Memory B cell (primary cell): ENCODE results near the gene BMPR1A.

Experiments
- ATAC-seq: fragments of 150-1000 bp; cut with Tn5 transposase; 2 replicates; pipeline ENCODE4 v1.10.0; 2021; ENCODE audit warnings: low read depth, mild to moderate bottlenecking, moderate library complexity
- DNase-seq, 2 donors: peaks; one replicate each; pipeline ENCODE4 v3.0.0; 2022; ENCODE audit warnings: low spot score in 2 of 2
- H3K27ac Mint-ChIP-seq: one replicate; pipeline ENCODE4 v1.8.0; 2022; ENCODE audit warnings: mild to moderate bottlenecking, moderate library complexity, mixed read lengths
- H3K27me3 Mint-ChIP-seq: one replicate; pipeline ENCODE4 v1.8.0; 2022; ENCODE audit warnings: mixed read lengths
- H3K36me3 Mint-ChIP-seq: one replicate; pipeline ENCODE4 v1.8.0; 2022; ENCODE audit warnings: mild to moderate bottlenecking, mixed read lengths
- H3K4me1 Mint-ChIP-seq: one replicate; pipeline ENCODE4 v1.8.0; 2022; ENCODE audit warnings: mixed read lengths
- H3K4me3 Mint-ChIP-seq: one replicate; pipeline ENCODE4 v1.8.0; 2022; ENCODE audit warnings: mild to moderate bottlenecking, moderate library complexity, mixed read lengths
- H3K9me3 Mint-ChIP-seq: one replicate; pipeline ENCODE4 v1.8.0; 2022; ENCODE audit warnings: mixed read lengths

The BMPR1A gene

DNA sequence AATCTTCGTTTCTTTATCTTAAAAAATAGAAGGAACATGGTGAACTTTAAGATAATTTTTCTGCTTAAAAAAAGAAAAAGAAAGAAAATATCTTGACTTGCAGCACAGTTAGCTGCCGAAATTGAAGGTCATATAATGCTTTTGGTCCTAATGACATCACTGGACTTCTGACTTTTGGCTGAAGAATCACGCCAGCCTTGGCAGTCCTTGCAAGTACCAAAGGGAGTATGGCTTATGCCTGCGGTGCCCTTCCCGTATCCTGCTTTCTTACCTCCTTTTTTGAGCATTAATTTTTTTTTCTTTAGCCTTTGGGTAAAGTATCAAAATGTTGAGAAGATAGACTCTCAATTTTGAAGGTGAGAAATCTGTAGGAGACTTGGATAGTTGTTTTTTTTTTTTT lies 7.0 kb downstream of the BMPR1A start:
- H3K27me3 Mint-ChIP-seq: no peaks in the 10 kb centered on the region
- H3K36me3 Mint-ChIP-seq: peaks cover 1% of the 10 kb centered on the region
- no peak for DNase-seq
- peaks cover 22% of the 10 kb centered on the region for H3K4me1 Mint-ChIP-seq
- no peak for ATAC-seq
- no peak overlapping the region for H3K27ac Mint-ChIP-seq
- no peak overlapping the region for H3K4me3 Mint-ChIP-seq
- no peaks in the 10 kb centered on the region for H3K9me3 Mint-ChIP-seq

DNA sequence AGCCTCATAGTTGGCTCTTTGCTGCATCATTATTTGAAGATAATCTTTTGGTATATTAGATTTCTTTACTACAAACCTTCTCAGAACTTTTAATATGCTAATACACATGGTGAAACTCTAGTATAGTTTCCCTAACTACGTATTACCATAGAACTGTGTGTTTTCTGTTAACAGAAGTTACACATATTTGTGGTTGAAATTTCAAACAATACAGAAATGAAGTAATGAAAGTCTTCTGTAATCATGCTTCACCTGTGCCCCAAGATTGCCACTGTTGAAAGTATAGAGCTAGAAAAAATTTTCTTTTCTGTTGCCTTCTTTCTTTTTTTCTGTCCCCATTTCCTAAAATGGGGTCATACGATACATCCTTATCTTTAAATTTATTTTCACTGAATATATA lies 9.1 kb downstream of the BMPR1A start:
- Mint-ChIP-seq H3K4me3 (no peak overlapping the region), H3K4me1 (peaks cover 23% of the 10 kb centered on the region), H3K27ac (no peak overlapping the region), H3K27me3 (no peaks in the 10 kb centered on the region), H3K36me3 (peaks cover 1% of the 10 kb centered on the region), H3K9me3 (no peaks in the 10 kb centered on the region)
- DNase-seq (no peak), ATAC-seq (no peak)

DNA sequence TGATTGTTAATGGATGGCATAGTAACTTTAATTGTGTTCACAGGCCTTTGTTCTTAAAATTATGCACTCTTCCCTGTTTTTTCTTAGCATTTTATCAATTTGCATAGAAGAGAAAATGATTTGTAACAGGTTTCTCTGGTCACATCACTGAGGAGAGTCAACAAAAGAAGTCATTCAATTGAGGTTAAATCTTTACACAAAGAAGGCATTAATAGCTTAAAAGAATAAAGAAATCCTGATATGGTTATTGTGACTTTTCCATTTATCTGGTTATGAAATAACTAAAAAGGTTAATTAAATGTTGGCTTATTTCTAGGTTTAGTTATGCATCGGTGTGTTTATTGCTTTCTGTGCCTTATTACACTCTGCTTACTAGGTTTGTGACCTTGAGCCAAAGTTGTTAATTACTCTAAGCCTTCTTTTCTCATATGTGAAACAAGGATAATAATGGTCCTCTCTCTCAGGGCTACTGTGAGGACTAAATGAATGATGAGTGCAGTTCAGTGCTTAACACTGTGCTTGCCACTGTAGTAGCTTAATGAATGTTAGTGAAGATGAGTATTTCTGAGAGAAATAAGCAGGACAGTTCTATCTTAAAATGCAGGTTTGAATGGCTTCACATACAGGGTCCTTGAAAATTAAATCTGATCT lies 12.1 kb downstream of the BMPR1A start:
- ATAC-seq: no peak
- H3K4me1 Mint-ChIP-seq: peaks cover 19% of the 10 kb centered on the region
- peaks cover 1% of the 10 kb centered on the region for H3K36me3 Mint-ChIP-seq
- no peak overlapping the region for H3K4me3 Mint-ChIP-seq
- DNase-seq: no peak
- no peak overlapping the region for H3K27ac Mint-ChIP-seq
- H3K9me3 Mint-ChIP-seq: no peaks in the 10 kb centered on the region
- H3K27me3 Mint-ChIP-seq: no peaks in the 10 kb centered on the region

DNA sequence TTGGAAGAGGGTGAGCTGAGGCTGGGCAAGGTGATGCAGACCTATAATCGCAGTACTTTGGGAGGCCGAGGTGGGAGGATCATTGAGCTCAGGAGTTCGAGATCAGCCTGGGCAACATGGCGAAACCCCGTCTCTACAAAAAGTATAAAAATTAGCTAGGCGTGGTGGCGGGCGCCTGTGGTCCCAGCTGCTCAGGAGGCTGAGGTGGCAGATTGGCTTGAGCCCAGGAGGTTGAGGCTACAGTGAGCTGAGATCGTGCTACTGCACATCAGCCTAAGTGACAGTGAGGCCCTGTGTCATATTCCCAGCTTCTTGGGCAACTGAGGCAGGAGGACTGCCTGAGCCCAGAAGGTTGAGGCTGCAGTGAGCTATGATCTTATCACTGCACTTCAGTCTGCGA lies 13.6 kb downstream of the BMPR1A start:
- Mint-ChIP-seq H3K4me1 (peaks cover 22% of the 10 kb centered on the region), H3K36me3 (peaks cover 1% of the 10 kb centered on the region), H3K4me3 (no peak overlapping the region), H3K27ac (peak overlapping the region; percentile 38), H3K27me3 (no peaks in the 10 kb centered on the region), H3K9me3 (no peaks in the 10 kb centered on the region)
- ATAC-seq (no peak), DNase-seq (no peak)

DNA sequence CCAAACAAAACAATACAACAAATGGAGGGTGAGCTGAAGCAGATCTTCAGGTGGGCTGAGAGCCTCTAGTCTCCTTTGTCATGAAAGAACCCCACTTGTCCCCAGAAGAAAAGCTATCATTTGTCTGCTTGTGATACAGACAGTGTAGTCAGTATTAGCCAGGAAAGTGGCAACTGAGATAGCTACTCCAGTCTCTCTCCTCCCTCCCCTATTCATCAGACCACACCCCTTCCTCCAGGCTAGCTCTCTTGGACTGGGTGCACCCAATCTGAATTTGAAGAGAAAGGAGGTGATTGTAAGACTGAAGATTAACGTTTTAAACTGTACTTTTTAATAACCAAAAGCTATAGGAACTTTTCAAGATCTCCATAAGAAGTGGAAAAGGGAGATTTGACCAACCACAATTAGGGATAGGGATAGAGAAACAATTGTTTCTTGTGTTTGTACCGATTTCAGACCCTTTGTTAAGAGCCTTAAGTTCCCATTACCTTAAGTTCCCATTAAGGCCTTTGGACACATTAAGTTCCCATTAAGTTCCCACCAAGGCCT lies 14.1 kb downstream of the BMPR1A start:
- ATAC-seq (no peak), DNase-seq (no peak)
- Mint-ChIP-seq H3K9me3 (no peaks in the 10 kb centered on the region), H3K36me3 (peaks cover 1% of the 10 kb centered on the region), H3K4me1 (peaks cover 20% of the 10 kb centered on the region), H3K27ac (no peak overlapping the region), H3K27me3 (no peaks in the 10 kb centered on the region), H3K4me3 (no peak overlapping the region)

DNA sequence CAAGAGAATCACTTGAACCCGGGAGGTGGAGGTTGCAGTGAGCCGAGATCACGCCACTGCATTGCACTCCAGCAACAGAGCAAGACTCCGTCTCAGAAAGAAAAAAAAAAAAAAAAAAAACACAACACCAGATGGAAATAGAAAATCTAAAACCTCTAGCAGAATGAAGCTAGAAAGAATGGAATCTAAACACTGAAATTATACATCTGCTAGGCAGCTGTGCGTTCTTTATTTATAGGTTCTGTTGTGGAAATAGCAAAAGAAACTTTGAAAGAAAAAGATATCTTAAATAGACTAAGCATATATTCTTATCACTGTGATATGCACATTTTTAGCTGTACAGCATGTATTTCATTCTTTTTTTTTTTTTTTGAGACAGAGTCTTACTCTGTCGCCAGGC lies 17.1 kb downstream of the BMPR1A start:
- peaks cover under 1% of the 10 kb centered on the region for H3K36me3 Mint-ChIP-seq
- DNase-seq: no peak
- peaks cover 25% of the 10 kb centered on the region for H3K4me1 Mint-ChIP-seq
- no peak for ATAC-seq
- no peak overlapping the region for H3K27ac Mint-ChIP-seq
- no peaks in the 10 kb centered on the region for H3K9me3 Mint-ChIP-seq
- H3K4me3 Mint-ChIP-seq: no peak overlapping the region
- no peaks in the 10 kb centered on the region for H3K27me3 Mint-ChIP-seq

DNA sequence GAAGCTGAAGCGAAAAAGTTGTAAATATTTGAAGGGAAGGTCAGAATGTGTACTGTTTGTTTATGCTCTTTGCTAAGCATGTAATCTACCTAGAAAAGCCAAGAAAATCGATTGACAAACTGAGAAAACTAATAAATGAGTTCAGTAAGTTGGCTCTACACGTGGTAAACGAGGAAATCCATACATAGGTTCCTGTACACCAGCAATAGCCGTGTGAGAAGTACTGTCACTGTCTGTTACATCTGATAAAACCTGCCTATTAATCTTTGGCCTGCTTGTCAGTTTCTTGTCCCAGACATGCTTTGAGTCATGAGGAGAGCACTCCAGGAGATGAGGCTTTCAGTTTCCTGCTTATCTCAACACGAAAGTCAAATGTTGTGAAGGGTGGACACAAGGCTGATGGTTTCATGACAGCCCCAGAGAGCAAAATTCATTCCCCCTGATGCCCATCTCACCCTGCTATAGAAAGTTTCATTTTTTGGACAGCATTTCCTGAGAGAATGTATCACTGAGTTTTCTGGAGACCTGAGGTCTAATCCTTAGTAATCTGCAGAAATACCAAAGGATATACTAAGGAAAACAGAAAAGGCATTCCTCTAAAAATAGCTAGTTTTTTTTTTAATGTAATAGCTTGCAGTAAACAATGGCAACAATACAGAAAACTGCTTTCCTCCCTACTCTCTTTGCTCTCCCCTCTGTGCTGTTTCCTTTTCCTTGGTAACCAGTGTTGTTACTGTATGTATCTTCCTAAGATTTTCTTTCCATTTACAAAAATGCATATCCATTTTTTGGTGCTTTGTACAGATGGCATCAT lies 18.8 kb downstream of the BMPR1A start:
- ATAC-seq (no peak), DNase-seq (no peak)
- no peaks in the 10 kb centered on the region for H3K27me3 Mint-ChIP-seq
- peaks cover 4% of the 10 kb centered on the region for H3K36me3 Mint-ChIP-seq
- H3K4me1 Mint-ChIP-seq: peaks cover 20% of the 10 kb centered on the region
- H3K27ac Mint-ChIP-seq: no peak overlapping the region
- no peak overlapping the region for H3K4me3 Mint-ChIP-seq
- no peaks in the 10 kb centered on the region for H3K9me3 Mint-ChIP-seq

DNA sequence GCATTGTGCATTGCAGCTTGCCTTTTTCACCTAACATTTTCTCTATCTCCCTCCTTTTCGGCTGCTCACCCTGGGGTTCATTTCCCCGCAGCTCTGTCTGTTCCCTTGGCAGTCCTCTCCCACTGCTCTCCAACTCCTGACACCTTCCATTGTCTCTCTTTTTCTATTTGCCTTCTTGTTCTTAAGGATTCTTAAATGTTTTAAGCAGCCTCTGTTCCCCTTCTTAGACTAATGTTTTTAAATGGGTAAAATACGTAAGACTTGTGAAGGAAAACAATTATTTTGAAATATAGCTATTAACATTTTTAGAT lies 19.4 kb downstream of the BMPR1A start:
- Mint-ChIP-seq H3K4me3 (no peak overlapping the region), H3K4me1 (peaks cover 18% of the 10 kb centered on the region), H3K27me3 (no peaks in the 10 kb centered on the region), H3K27ac (no peak overlapping the region), H3K36me3 (peaks cover 4% of the 10 kb centered on the region), H3K9me3 (no peaks in the 10 kb centered on the region)
- ATAC-seq: no peak
- no peak for DNase-seq

DNA sequence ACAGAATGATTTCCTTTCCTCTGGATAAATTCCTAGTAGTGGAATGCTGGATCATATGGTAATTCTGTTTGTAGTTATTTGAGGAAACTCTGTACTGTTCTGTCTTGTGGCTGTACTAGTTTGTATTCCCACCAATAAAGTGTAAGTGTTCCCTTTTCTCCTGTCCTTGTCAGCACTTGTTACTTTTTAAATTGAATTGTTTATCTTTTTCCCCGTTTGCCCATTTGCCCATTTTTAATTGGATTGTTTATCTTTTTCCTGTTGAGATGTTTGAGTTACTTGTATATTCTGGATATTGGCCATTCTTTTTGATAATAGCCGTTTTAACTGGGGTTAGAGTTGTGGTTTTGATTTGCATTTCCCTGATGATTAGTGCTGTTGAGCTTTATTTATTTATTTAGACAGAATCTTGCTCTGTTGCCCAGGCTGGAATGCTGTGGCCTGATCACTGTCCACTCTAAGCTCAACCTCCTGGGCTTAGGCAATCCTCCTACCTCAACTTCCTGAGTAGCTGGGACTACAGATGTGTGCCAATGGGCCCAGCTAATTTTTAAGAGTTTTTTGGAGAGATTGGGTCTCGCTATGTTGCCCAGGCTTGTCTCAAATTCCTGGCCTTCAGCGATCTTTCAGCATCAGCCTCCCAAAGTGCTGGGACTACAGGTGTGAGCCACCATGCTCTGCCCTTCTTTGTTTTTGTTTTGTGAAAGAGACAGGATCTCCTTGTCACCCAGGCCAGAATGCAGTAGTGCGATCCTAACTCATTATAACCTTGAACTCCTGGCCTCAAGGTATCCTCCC lies 23.0 kb downstream of the BMPR1A start:
- Mint-ChIP-seq H3K27ac (peak overlapping the region; percentile 17), H3K4me3 (no peak overlapping the region), H3K27me3 (no peaks in the 10 kb centered on the region), H3K36me3 (peaks cover 15% of the 10 kb centered on the region), H3K9me3 (no peaks in the 10 kb centered on the region), H3K4me1 (peaks cover 29% of the 10 kb centered on the region)
- no peak for ATAC-seq
- no peak for DNase-seq

DNA sequence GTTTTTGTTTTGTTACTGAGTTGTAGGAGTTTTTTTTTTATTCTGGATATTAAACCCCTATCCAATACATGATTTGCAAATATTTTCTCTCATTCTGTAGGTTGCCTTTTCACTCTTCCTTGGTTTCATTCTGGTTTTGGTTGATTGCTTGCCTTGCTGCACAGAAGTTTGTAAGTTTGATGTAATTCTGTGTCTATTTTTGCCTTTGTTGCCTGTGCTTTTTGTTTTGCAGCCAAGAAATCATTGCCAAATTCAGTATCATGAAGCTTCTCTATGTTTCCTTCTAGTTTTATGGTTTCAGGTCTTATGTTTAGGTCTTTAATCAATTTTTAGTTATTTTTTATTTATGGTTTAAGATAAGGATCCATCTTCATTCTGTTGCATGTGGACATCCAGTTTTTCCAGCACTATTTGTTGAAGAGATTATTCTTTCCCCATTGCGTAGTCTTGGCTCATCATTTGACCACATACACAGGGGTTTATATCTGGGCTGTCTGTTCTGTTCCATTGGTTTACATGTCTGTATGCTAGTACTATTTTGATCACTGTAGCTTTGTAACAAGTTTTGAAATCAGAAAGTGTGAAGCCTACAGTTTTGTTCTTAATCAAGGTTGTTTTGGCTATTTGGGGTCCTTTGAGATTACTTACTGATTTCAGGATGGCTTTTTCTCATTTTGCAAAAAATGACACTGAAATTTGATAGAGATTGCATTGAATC lies 26.4 kb downstream of the BMPR1A start:
- peaks cover 7% of the 10 kb centered on the region for H3K9me3 Mint-ChIP-seq
- H3K27me3 Mint-ChIP-seq: no peaks in the 10 kb centered on the region
- H3K27ac Mint-ChIP-seq: no peak overlapping the region
- no peak for DNase-seq
- no peak overlapping the region for H3K4me3 Mint-ChIP-seq
- H3K4me1 Mint-ChIP-seq: peaks cover 19% of the 10 kb centered on the region
- H3K36me3 Mint-ChIP-seq: peaks cover 23% of the 10 kb centered on the region
- no peak for ATAC-seq

DNA sequence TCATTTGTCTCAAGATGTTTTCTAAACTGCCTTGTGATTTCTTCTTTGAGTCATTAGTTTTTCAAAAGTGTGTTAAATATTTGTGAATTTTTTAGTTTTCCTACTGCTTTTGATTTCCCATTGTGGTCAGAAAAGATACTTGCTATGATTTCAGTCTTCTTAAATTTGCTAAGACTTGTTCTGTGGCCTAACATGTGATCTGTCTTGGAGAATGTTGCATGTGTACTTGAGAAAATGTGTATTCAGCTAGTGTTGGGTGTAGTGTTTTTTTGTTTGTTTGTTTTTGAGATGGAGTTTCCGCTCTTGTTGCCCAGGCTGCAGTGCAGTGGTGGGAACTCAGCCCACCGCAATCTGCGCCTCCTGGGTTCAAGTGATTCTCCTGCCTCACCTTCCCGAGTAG lies 28.6 kb downstream of the BMPR1A start:
- Mint-ChIP-seq H3K4me3 (no peak overlapping the region), H3K36me3 (peaks cover 21% of the 10 kb centered on the region), H3K27me3 (no peaks in the 10 kb centered on the region), H3K4me1 (peaks cover 11% of the 10 kb centered on the region), H3K9me3 (peaks cover 7% of the 10 kb centered on the region), H3K27ac (no peak overlapping the region)
- DNase-seq (no peak), ATAC-seq (no peak)

DNA sequence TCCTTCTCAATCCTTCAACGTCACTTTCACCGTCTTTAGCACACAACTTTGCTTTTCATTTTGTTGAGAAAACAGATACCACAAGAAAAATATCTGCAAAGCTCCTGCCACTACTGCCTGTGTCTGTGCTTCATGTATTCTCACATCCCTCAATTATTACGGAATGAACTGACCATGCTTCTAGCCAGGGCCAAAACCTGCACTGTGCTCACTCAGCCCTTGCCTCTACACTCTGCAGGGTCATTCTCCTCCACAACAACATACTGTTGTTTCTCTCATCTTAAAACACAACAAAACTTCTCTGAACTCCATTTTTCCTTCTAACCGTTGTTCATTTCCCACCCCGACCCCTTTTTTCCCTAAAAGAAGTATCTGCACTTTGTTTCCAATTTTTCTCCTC lies 29.5 kb downstream of the BMPR1A start:
- Mint-ChIP-seq H3K4me3 (no peak overlapping the region), H3K27ac (no peak overlapping the region)

DNA sequence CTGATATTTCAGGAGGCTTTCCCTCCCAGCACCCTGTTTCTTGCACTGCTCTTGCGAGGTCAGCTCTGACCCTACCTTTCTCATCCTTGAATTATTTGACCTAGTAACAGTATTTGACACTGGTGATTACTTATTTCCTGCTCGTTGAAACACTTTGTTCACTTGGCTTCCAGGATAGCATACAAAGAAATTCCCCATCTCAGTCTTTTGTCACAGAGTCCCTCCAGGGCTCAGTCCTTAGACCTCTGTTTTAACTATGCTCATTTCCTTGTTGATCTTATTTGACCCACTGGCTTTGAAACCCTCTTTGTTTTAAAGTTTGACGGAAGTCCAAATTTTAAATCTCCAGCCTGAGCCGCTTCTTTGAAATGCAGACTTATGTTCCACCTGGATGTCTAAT lies 29.9 kb downstream of the BMPR1A start:
- no peak for DNase-seq
- ATAC-seq: no peak
- Mint-ChIP-seq H3K4me3 (no peak overlapping the region), H3K27me3 (no peaks in the 10 kb centered on the region), H3K4me1 (peaks cover 11% of the 10 kb centered on the region), H3K9me3 (peaks cover 7% of the 10 kb centered on the region), H3K36me3 (peaks cover 18% of the 10 kb centered on the region), H3K27ac (no peak overlapping the region)

More for the DNA sequence above, 29.5 kb downstream of the BMPR1A start:
- DNase-seq (no peak), ATAC-seq (no peak)
- H3K36me3 Mint-ChIP-seq: peaks cover 21% of the 10 kb centered on the region
- H3K27me3 Mint-ChIP-seq: no peaks in the 10 kb centered on the region
- peaks cover 7% of the 10 kb centered on the region for H3K9me3 Mint-ChIP-seq
- peaks cover 11% of the 10 kb centered on the region for H3K4me1 Mint-ChIP-seq

DNA sequence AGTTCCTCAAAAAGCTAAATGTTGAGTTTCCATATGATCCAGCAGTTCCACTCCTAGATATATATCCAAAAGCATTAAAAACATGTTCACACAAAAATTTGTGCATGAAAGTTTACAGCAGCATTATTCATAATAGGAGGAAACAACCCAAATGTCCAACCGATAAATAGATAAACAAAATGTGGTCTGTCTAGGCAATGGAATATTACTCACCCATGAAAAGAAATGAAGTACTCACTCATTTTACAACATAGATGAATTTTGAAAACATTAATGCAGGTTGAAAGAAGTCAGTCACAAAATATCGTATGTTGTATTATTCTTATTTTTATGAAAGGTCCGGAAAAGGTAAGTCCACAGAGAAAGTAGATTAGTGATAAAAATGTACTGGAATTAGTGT lies 34.0 kb downstream of the BMPR1A start:
- ATAC-seq (no peak), DNase-seq (no peak)
- peaks cover 8% of the 10 kb centered on the region for H3K36me3 Mint-ChIP-seq
- H3K9me3 Mint-ChIP-seq: peaks cover 7% of the 10 kb centered on the region
- H3K4me1 Mint-ChIP-seq: peaks cover 3% of the 10 kb centered on the region
- no peak overlapping the region for H3K27ac Mint-ChIP-seq
- no peak overlapping the region for H3K4me3 Mint-ChIP-seq
- H3K27me3 Mint-ChIP-seq: no peaks in the 10 kb centered on the region
